A549 (cell line): Measurements from ENCODE around the gene GRHL1. TPM values are rescaled to one million over a fixed set of nuclear protein-coding genes. Genes with fewer than 3 reads are reported as not detected.

Experiments used
- ATAC-seq, 2 experiments: fragments of 200-7000 bp in 1 of 2; fragments of >200 bp in 1 of 2; cut with Nextera tagmentation in 1 of 2; cut with Tn5 transposase in 1 of 2; 3 replicates each; pipeline versions ENCODE4 v1.8.0 to v1.9.1; 2018 to 2020; ENCODE audit warnings: mild to moderate bottlenecking in 1 of 2, moderate library complexity in 1 of 2
- CTCF ChIA-PET: fragments of 300-600 bp; sonication (Branson Sonifier 250); formaldehyde crosslinking; extraction: SDS; loops from one replicate; lab custom pipeline; 2021; ENCODE audit warnings: antibody characterized with exemption, inconsistent platforms; lab: Yijun Ruan, JAX
- POLR2A ChIA-PET: fragments of 350-600 bp; formaldehyde crosslinking; extraction: SDS; loops from one replicate; lab custom pipeline; 2021; ENCODE audit warnings: antibody characterized with exemption, inconsistent platforms; lab: Yijun Ruan, JAX
- DNase-seq, 2 experiments: peaks; one replicate each; pipeline versions ENCODE4 v3.0.0 to v3.0.0-alpha.2; 2011 to 2016; ENCODE audit warnings: low read depth in 1 of 2, low spot score in 1 of 2
- FAIRE-seq: peaks from 2 replicates; lab custom pipeline; 2011; peaks lifted over from hg19 to GRCh38; lab: Jason Lieb, UNC
- H3K27ac ChIP-seq, 2 experiments: fragments of >200 bp; sonication (Bioruptor Twin); formaldehyde crosslinking; 3 replicates each; pipeline ENCODE4 v1.5.1; 2016 to 2017
- H3K4me1 ChIP-seq: fragments of >200 bp; sonication (Bioruptor Twin); formaldehyde crosslinking; 3 replicates; pipeline ENCODE4 v1.6.1; 2016
- H3K4me2 ChIP-seq: fragments of >200 bp; sonication (Bioruptor Twin); formaldehyde crosslinking; 3 replicates; pipeline ENCODE4 v1.6.1; 2016
- H3K4me3 ChIP-seq: fragments of >200 bp; sonication (Bioruptor Twin); formaldehyde crosslinking; 3 replicates; pipeline ENCODE4 v1.5.1; 2016
- H3K9me3 ChIP-seq: fragments of >200 bp; sonication (Bioruptor Twin); formaldehyde crosslinking; 3 replicates; pipeline ENCODE4 v1.6.1; 2016
- BHLHE40 ChIP-seq: IDR thresholded peaks from 2 replicates; pipeline ENCODE4 v1.6.1; 2012; ENCODE audit warnings: low read depth, low read length, inconsistent platforms
- CBX8 ChIP-seq: fragments of 200-600 bp; sonication (generic); IDR thresholded peaks from 2 replicates; pipeline ENCODE4 v1.6.1; 2016
- EHF ChIP-seq: fragments of 250-450 bp; sonication (Bioruptor Pico); IDR thresholded peaks from 2 replicates; pipeline ENCODE4 v1.5.0; 2020; ENCODE audit warnings: mild to moderate bottlenecking
- EHMT2 ChIP-seq: fragments of 200-600 bp; sonication (generic); IDR thresholded peaks from 2 replicates; pipeline ENCODE4 v1.6.1; 2016; ENCODE audit warnings: antibody characterized with exemption, low read depth, mild to moderate bottlenecking, moderate library complexity
- ESRRA ChIP-seq: fragments of 150-350 bp; IDR thresholded peaks from 2 replicates; pipeline ENCODE4 v1.6.1; 2014; ENCODE audit warnings: mild to moderate bottlenecking, low read length, borderline replicate concordance
- FOSL2 ChIP-seq, 2 experiments: fragments of 450-650 bp in 1 of 2; fragments of >200 bp in 1 of 2; sonication (Bioruptor Twin) in 1 of 2; formaldehyde crosslinking; IDR thresholded peaks; 2 replicates each; pipeline versions ENCODE4 v1.5.0 to v1.6.1; 2016 to 2020; ENCODE audit warnings: mild to moderate bottlenecking in 1 of 2, moderate library complexity in 1 of 2
- GATA3 ChIP-seq: IDR thresholded peaks from 2 replicates; pipeline ENCODE4 v1.6.1; 2012; ENCODE audit warnings: borderline replicate concordance
- HEYL ChIP-seq: fragments of 250-450 bp; sonication (Bioruptor Pico); IDR thresholded peaks from 2 replicates; pipeline ENCODE4 v1.8.0; 2021; ENCODE audit warnings: mild to moderate bottlenecking, moderate library complexity
- JUN ChIP-seq, 2 experiments: fragments of >200 bp; sonication (Bioruptor Twin); formaldehyde crosslinking; IDR thresholded peaks; 2 replicates in 1 of 2; 3 replicates in 1 of 2; pipeline ENCODE4 v1.6.1; 2016 to 2017
- JUNB ChIP-seq: fragments of >200 bp; sonication (Bioruptor Twin); formaldehyde crosslinking; IDR thresholded peaks from 2 replicates; pipeline ENCODE4 v1.6.1; 2016
- KDM5A ChIP-seq: fragments of 200-600 bp; sonication (generic); IDR thresholded peaks from 2 replicates; pipeline ENCODE4 v1.6.1; 2016; ENCODE audit warnings: antibody characterized with exemption, mild to moderate bottlenecking
- MAFK ChIP-seq: fragments of 450-650 bp; IDR thresholded peaks from 2 replicates; pipeline ENCODE4 v1.6.1; 2014; ENCODE audit not compliant: partially characterized antibody
- NR3C1 ChIP-seq: fragments of >200 bp; sonication (Bioruptor Twin); formaldehyde crosslinking; IDR thresholded peaks from 3 replicates; pipeline ENCODE4 v1.6.1; 2017
- POLR2AphosphoS2 ChIP-seq: conservative IDR thresholded peaks from 2 replicates; pipeline ENCODE4 v1.6.1; 2012; ENCODE audit warnings: low read length, improper control_type of control experiment, inconsistent platforms
- RARB ChIP-seq: fragments of 250-450 bp; sonication (Bioruptor Pico); IDR thresholded peaks from 2 replicates; pipeline ENCODE4 v1.8.0; 2021; ENCODE audit warnings: mild to moderate bottlenecking, moderate library complexity
- ZFP36 ChIP-seq: fragments of 450-650 bp; IDR thresholded peaks from 2 replicates; pipeline ENCODE4 v1.6.1; 2014; ENCODE audit warnings: borderline replicate concordance; ENCODE audit not compliant: partially characterized antibody
- WGBS: methylation state at CpG from one replicate; pipeline ENCODE4 v1.1.6; 2017; ENCODE audit errors: missing lambda C conversion rate; 5-methylcytosine and 5-hydroxymethylcytosine counted together
- polyA plus RNA-seq, 4 experiments: library from polyadenylated mRNA; depleted of rRNA in 3 of 4; stranded (reverse); fragments of >200 nt; fragmentation: RNase III in 1 of 4; extraction: RNeasy Plus Mini Kit Qiagen cat#74134 plus additional on column Dnase treatment in 1 of 4; gene quantifications; 2 replicates in 3 of 4; 3 replicates in 1 of 4; pipeline ENCODE4 v1.2.3, GENCODE V29; 2011 to 2017
- TF ChIP-seq, protein P1 (sequence below): fragments of 150-350 bp; IDR thresholded peaks from 2 replicates; pipeline ENCODE4 v1.6.1; 2014; ENCODE audit warnings: low read depth, mild to moderate bottlenecking, low read length
- TF ChIP-seq, protein P2 (sequence below): fragments of >200 bp; sonication (Bioruptor Twin); formaldehyde crosslinking; IDR thresholded peaks from 3 replicates; pipeline ENCODE4 v1.6.1; 2016
- TF ChIP-seq, protein P3 (sequence below): fragments of >200 bp; sonication (Bioruptor Twin); formaldehyde crosslinking; IDR thresholded peaks from 2 replicates; pipeline ENCODE4 v1.6.1; 2016
- TF ChIP-seq, protein P4 (sequence below): fragments of >200 bp; sonication (Bioruptor Twin); formaldehyde crosslinking; IDR thresholded peaks from 3 replicates; pipeline ENCODE4 v1.5.1; 2016

GRHL1 gene
- polyA plus RNA-seq, 2 of the 4 experiments (the other 2 are of a cell fraction), result 0.68 to 1.2 TPM

DNA sequence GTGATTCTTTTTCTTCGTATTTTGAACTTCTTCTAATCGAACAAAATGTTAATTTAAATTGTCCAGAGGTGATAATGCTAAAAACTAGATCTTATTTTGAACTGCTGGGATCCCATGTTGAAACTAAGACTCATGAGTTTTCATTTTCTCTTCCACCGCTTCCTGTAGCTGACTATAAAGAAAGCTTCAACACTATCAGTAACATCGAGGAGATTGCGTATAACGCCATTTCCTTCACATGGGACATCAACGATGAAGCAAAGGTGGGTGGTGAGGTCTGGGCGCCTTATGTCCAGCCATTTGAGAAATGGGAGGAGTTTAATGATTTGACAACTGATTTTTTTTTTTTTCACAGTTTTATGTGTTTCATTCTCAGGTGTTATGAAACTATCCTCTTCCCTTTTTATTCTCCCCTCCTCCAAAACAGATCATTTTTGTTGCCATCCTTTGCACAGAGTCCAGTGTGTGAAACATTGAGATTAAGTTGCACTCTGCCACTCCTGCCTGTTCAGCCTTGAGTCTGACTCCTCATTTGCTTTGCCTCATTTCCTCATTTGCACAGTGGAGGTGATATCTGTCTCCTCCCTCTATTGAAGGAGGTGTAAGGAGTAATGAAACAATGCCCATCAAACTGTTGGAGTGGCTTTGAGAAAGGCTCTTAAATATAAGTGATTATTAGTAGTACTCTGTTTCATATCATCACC is 13.8 kb downstream of the GRHL1 start (continued):
- TF ChIP-seq, protein P1, sequence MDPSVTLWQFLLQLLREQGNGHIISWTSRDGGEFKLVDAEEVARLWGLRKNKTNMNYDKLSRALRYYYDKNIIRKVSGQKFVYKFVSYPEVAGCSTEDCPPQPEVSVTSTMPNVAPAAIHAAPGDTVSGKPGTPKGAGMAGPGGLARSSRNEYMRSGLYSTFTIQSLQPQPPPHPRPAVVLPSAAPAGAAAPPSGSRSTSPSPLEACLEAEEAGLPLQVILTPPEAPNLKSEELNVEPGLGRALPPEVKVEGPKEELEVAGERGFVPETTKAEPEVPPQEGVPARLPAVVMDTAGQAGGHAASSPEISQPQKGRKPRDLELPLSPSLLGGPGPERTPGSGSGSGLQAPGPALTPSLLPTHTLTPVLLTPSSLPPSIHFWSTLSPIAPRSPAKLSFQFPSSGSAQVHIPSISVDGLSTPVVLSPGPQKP, result no peak
- TF ChIP-seq EHMT2 (no peak), CBX8 (no peak), HEYL (CRISPR knock-in tag) (no peak), ZFP36 (no peak), FOSL2 (IDR thresholded peaks at IDR 0.05) (no peak), FOSL2 (CRISPR knock-in tag; IDR thresholded peaks at IDR 0.05) (no peak)
- TF ChIP-seq, all 56 proteins: peak for 0

DNA sequence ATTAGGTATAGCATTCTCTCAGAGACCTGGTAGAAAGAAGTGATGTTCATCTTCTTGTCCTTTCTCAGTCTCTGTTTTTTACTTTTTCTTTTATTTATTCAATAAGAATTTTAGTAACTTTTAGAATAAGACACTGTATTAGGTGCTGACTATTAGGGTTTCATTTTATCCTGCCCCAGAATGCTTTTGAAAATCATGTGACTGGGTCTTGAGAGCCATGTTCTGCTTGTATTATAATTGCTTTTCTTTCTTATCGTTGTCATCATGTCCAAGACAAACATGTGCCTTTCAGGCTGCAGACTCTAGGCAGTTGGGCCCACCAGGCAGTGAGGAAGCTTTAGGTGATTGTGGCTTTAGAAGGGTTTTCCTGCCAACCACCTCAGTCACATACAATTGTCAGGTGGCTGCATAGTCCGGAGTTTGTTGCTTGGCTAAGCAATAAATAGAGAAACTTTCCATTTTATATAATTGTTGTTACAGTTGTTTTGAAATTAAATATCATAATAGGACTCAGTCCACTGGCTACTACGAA is 15.1 kb downstream of the GRHL1 start:
- CTCF ChIA-PET, result interaction anchor here (1.8 to 2.1 kb wide), 2 partner anchors 17 to 82 kb away, joined by 4 to 8 read pairs; no protein-coding TSS in a partner anchor
- ATAC-seq (no peak), FAIRE-seq (no peak), DNase-seq (no peak)
- TF ChIP-seq JUNB (no peak), BHLHE40 (no peak), JUN (IDR thresholded peaks at IDR 0.05) (no peak), EHMT2 (no peak), NR3C1 (no peak), EHF (CRISPR knock-in tag) (no peak), GATA3 (no peak), RARB (CRISPR knock-in tag) (no peak), KDM5A (no peak), POLR2AphosphoS2 (no peak), MAFK (no peak), ESRRA (no peak), FOSL2 (IDR thresholded peaks at IDR 0.05) (no peak), FOSL2 (CRISPR knock-in tag; IDR thresholded peaks at IDR 0.05) (no peak)
- TF ChIP-seq, protein P2, sequence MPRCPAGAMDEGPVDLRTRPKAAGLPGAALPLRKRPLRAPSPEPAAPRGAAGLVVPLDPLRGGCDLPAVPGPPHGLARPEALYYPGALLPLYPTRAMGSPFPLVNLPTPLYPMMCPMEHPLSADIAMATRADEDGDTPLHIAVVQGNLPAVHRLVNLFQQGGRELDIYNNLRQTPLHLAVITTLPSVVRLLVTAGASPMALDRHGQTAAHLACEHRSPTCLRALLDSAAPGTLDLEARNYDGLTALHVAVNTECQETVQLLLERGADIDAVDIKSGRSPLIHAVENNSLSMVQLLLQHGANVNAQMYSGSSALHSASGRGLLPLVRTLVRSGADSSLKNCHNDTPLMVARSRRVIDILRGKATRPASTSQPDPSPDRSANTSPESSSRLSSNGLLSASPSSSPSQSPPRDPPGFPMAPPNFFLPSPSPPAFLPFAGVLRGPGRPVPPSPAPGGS, result no peak
- TF ChIP-seq, protein P3, sequence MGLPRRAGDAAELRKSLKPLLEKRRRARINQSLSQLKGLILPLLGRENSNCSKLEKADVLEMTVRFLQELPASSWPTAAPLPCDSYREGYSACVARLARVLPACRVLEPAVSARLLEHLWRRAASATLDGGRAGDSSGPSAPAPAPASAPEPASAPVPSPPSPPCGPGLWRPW, result no peak
- TF ChIP-seq, protein P4, sequence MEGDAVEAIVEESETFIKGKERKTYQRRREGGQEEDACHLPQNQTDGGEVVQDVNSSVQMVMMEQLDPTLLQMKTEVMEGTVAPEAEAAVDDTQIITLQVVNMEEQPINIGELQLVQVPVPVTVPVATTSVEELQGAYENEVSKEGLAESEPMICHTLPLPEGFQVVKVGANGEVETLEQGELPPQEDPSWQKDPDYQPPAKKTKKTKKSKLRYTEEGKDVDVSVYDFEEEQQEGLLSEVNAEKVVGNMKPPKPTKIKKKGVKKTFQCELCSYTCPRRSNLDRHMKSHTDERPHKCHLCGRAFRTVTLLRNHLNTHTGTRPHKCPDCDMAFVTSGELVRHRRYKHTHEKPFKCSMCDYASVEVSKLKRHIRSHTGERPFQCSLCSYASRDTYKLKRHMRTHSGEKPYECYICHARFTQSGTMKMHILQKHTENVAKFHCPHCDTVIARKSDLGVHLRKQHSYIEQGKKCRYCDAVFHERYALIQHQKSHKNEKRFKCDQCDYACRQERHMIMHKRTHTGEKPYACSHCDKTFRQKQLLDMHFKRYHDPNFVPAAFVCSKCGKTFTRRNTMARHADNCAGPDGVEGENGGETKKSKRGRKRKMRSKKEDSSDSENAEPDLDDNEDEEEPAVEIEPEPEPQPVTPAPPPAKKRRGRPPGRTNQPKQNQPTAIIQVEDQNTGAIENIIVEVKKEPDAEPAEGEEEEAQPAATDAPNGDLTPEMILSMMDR, result no peak
- Histone ChIP-seq H3K4me1 (no peaks in the 10 kb centered on the region), H3K9me3 (no peaks in the 10 kb centered on the region), H3K27ac (no peak overlapping the region), H3K4me2 (no peak overlapping the region), H3K4me3 (no peak overlapping the region)
- WGBS, result 83% methylated on average over 3 of the region's 3 CpGs
- POLR2A ChIA-PET, result no interaction called here
